Stimulated activated CD4-positive, alpha-beta T cell treated with anti-CD3 and anti-CD28 coated beads, Interleukin-4, amount 100 ng/mL, for 24 hours (primary cell): Measurements from ENCODE around the gene RCOR1.
A peak's percentile ranks its signal among the peaks of the same experiment; 100 is the strongest.

Experiments
- DNase-seq: peaks from one replicate; pipeline ENCODE4 v3.0.0-alpha.2; 2020

RCOR1 gene

GRCh38 chr14:102778338-102779083 lies 186.1 kb downstream of the RCOR1 start:
- peak; percentile 53 for DNase-seq

- DNase-seq: no peak
Measured at GRCh38 chr14:102779084-102779462, 186.6 kb downstream of the RCOR1 start.

DNA sequence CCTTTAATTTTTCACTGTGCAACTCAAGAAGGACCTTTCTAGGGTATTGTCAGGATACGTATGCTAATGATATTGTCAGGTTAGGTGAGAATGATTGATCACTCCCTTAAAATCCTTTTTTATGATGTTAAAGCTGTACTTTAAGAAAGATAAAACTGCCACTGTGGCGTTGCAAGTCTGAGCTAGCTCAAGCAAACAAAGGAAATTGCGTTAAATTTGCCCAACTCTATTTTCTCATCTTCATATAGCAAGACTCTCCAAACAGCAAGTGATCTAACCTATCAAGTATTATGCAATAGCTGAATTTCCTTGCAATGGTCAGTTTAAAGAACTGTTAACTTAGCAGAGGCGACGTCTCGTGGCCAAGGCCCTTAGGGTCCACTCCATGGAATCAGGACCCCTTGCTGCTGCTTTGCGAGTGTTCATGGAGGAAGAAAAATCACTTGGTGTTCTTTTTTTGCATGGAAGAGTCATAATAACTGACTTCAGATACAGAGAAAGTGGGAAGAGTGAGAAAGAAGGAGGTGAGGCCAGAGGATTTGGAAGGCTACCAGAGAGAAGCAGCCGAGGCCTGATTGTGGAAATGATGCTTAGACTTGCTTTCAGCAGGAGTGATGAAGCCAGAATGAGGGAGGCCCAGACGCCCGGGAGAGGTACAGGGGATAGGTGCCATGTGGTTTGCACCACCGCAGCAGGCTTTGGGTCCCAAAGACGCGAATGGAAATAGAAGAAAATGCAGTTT lies 187.3 kb downstream of the RCOR1 start:
- DNase-seq: no peak
